Osteoblast (primary cell): Measurements from ENCODE around the gene VILL. TPM values are rescaled to one million over a fixed set of nuclear protein-coding genes. Genes with fewer than 3 reads are reported as not detected.
"Not testable (repeated sequence)": the region's sequence is repeated elsewhere in the genome, so short reads cannot be mapped to it uniquely, and the experiment has no call there.

Experiments used
- DNase-seq: peaks from one replicate; pipeline ENCODE4 v3.0.0; 2011; ENCODE audit warnings: low spot score, mixed read lengths; ENCODE audit not compliant: insufficient read length; ENCODE audit errors: missing footprints
- H2AFZ ChIP-seq: 2 replicates; pipeline ENCODE4 v1.6.0; 2011; ENCODE audit warnings: mild to moderate bottlenecking, low read length
- H3K27ac ChIP-seq: 2 replicates; pipeline ENCODE4 v1.5.1; 2011; ENCODE audit warnings: mild to moderate bottlenecking, low read depth, low read length, moderate library complexity
- H3K27me3 ChIP-seq: 2 replicates; pipeline ENCODE4 v1.6.0; 2012; ENCODE audit warnings: mild to moderate bottlenecking, control low read depth, inconsistent platforms, low read length, moderate library complexity; ENCODE audit not compliant: insufficient read depth
- H3K36me3 ChIP-seq: 2 replicates; pipeline ENCODE4 v1.5.1; 2011; ENCODE audit warnings: mild to moderate bottlenecking, low read length, control low read depth, moderate library complexity; ENCODE audit not compliant: insufficient read depth
- H3K4me1 ChIP-seq: 2 replicates; pipeline ENCODE4 v1.5.1; 2011; ENCODE audit warnings: mild to moderate bottlenecking, low read length, control low read depth, moderate library complexity; ENCODE audit not compliant: insufficient read depth
- H3K4me2 ChIP-seq: 2 replicates; pipeline ENCODE4 v1.6.0; 2011; ENCODE audit warnings: mild to moderate bottlenecking, low read length; ENCODE audit not compliant: insufficient read depth
- H3K4me3 ChIP-seq: fragments of 200-600 bp; sonication (generic); 3 replicates; pipeline ENCODE4 v1.5.1; 2012; ENCODE audit warnings: mild to moderate bottlenecking, low read length, inconsistent platforms; ENCODE audit not compliant: insufficient read depth
- H3K79me2 ChIP-seq: 2 replicates; pipeline ENCODE4 v1.6.0; 2012; ENCODE audit warnings: mild to moderate bottlenecking, low read length, control low read depth, inconsistent platforms; ENCODE audit not compliant: insufficient read depth
- H3K9me3 ChIP-seq: 2 replicates; pipeline ENCODE4 v1.5.1; 2011; ENCODE audit warnings: low read depth, low read length, control low read depth
- H4K20me1 ChIP-seq: 2 replicates; pipeline ENCODE4 v1.6.0; 2012; ENCODE audit warnings: mild to moderate bottlenecking, low read length, control low read depth; ENCODE audit not compliant: insufficient read depth
- total RNA-seq: library from RNA; depleted of rRNA; stranded (reverse); fragments of >200 nt; gene quantifications from 2 replicates; pipeline ENCODE4 v1.2.3, GENCODE V29; 2012
- TF ChIP-seq, protein P1 (sequence below): IDR thresholded peaks from 2 replicates; pipeline ENCODE4 v1.5.1; 2011; ENCODE audit warnings: mild to moderate bottlenecking, low read depth, low read length, moderate library complexity; ENCODE audit errors: extremely low read depth

The VILL gene
- total RNA-seq, 1 donor = 7.6 TPM

- peaks cover 7% of the 10 kb centered on the region for H3K36me3 ChIP-seq
- no peak overlapping the region for H2AFZ ChIP-seq
- no peaks in the 10 kb centered on the region for H3K4me1 ChIP-seq
- no peaks in the 10 kb centered on the region for H3K27me3 ChIP-seq
- H3K27ac ChIP-seq = no peak overlapping the region
- H3K4me3 ChIP-seq = no peak overlapping the region
- TF ChIP-seq, protein P1, sequence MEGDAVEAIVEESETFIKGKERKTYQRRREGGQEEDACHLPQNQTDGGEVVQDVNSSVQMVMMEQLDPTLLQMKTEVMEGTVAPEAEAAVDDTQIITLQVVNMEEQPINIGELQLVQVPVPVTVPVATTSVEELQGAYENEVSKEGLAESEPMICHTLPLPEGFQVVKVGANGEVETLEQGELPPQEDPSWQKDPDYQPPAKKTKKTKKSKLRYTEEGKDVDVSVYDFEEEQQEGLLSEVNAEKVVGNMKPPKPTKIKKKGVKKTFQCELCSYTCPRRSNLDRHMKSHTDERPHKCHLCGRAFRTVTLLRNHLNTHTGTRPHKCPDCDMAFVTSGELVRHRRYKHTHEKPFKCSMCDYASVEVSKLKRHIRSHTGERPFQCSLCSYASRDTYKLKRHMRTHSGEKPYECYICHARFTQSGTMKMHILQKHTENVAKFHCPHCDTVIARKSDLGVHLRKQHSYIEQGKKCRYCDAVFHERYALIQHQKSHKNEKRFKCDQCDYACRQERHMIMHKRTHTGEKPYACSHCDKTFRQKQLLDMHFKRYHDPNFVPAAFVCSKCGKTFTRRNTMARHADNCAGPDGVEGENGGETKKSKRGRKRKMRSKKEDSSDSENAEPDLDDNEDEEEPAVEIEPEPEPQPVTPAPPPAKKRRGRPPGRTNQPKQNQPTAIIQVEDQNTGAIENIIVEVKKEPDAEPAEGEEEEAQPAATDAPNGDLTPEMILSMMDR = no peak
- DNase-seq = no peak
- H4K20me1 ChIP-seq = no peaks in the 10 kb centered on the region
- no peaks in the 10 kb centered on the region for H3K79me2 ChIP-seq
- no peaks in the 10 kb centered on the region for H3K9me3 ChIP-seq
- no peak overlapping the region for H3K4me2 ChIP-seq
Measured at GRCh38 chr3:37971467-37971866, 19.1 kb upstream of the VILL start.

GRCh38 chr3:37972056-37972455, 18.5 kb upstream of the VILL start:
- H3K4me3 ChIP-seq, H3K27me3 ChIP-seq, H3K4me2 ChIP-seq, H3K4me1 ChIP-seq, H3K79me2 ChIP-seq, H3K27ac ChIP-seq, H3K36me3 ChIP-seq, DNase-seq, H4K20me1 ChIP-seq, H3K9me3 ChIP-seq, H2AFZ ChIP-seq: not testable (repeated sequence)

DNA sequence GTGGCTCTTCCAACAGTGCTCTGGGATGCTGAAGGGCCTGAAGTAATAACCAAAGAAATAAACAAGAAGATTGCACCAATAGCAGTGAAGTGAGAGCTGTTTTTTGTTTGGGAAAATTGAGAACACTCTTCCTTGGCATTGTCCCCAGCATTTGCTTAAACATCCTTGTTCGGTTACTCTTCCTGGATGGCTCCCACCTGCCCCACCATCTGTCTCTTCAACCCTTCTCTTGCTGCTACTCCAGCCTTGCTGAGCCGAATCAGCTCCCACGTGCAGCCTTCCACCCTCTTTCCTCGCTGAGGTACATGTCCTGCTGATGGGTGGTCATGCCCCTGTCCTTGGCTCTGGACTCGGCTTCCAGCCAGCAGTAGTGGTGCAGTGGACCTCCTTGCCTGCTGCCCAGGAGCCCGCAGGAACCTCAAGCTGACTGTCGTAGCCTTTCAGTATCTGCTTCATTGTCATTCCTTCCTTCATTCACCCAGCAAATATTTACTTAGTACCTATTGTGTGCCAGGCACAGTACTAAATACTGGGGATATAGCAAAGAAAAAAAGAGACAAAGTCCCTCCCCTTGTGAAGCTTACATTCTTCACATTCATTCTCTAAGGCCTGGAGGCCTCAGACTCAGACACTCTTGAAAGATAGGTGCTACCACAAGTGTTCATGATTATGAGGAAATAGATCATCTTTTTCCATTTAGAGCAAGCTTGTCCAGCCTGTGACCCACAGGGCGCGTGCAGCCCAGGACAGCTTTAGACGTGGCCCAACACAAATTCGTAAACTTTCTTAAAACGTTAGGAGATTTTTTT, 17.1 kb upstream of the VILL start:
- Histone ChIP-seq H3K9me3 (no peaks in the 10 kb centered on the region), H3K4me2 (no peak overlapping the region), H3K36me3 (peaks cover 10% of the 10 kb centered on the region), H3K4me1 (no peaks in the 10 kb centered on the region), H3K27me3 (no peaks in the 10 kb centered on the region), H2AFZ (no peak overlapping the region), H4K20me1 (no peaks in the 10 kb centered on the region), H3K79me2 (no peaks in the 10 kb centered on the region), H3K4me3 (no peak overlapping the region), H3K27ac (no peak overlapping the region)
- no peak for DNase-seq
- TF ChIP-seq, protein P1 = no peak

GRCh38 chr3:37974121-37975083, 16.2 kb upstream of the VILL start:
- TF ChIP-seq, protein P1 = peak; percentile 86
- DNase-seq = no peak
- Histone ChIP-seq H4K20me1 (no peaks in the 10 kb centered on the region), H3K27ac (no peak overlapping the region), H3K9me3 (no peaks in the 10 kb centered on the region), H3K79me2 (no peaks in the 10 kb centered on the region), H3K27me3 (no peaks in the 10 kb centered on the region), H3K4me1 (no peaks in the 10 kb centered on the region), H3K36me3 (peaks cover 10% of the 10 kb centered on the region), H3K4me3 (no peak overlapping the region), H2AFZ (no peak overlapping the region), H3K4me2 (no peak overlapping the region)
